ENCODE measurements around the gene N4BP2.

DNA sequence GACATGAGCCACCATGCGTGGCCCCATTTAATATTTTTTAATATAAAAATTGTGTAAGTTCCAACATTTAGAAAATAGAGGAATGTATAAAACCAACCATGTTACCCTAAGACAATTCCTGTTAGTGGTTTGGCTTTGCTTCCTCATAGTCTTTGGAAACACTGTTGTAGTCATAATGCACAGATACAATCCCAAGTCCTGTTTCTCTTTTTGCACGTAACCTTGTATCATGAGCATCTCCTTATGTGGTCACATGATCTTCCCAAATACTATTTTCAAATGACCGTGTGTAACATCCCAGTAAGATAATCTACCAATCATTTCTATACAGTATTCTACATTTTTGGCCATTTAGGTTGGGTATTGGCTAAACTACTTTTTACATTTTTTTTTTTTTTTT, 126.3 kb downstream of the N4BP2 start:
- TF ChIP-seq, protein P1, sequence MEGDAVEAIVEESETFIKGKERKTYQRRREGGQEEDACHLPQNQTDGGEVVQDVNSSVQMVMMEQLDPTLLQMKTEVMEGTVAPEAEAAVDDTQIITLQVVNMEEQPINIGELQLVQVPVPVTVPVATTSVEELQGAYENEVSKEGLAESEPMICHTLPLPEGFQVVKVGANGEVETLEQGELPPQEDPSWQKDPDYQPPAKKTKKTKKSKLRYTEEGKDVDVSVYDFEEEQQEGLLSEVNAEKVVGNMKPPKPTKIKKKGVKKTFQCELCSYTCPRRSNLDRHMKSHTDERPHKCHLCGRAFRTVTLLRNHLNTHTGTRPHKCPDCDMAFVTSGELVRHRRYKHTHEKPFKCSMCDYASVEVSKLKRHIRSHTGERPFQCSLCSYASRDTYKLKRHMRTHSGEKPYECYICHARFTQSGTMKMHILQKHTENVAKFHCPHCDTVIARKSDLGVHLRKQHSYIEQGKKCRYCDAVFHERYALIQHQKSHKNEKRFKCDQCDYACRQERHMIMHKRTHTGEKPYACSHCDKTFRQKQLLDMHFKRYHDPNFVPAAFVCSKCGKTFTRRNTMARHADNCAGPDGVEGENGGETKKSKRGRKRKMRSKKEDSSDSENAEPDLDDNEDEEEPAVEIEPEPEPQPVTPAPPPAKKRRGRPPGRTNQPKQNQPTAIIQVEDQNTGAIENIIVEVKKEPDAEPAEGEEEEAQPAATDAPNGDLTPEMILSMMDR (conservative IDR thresholded peaks at IDR 0.05) = no peak
- no peak for TF ChIP-seq EZH2 (IDR thresholded peaks at IDR 0.05; ENCODE audit: low read depth)
